Activated T-helper 1 cell treated with anti-CD3 and anti-CD28 coated beads, Interleukin-12 subunit alpha, Interleukin-12 subunit beta, Interleukin-2, Interleukin-4 antibody, amounts not matched to agents 30 ng/mL and 10 ng/mL and 1 ng/mL, durations not matched to agents 14 hours and 24 hours and 36 hours (primary cell): ENCODE measurements around the gene TMED1. TPM values are rescaled to one million over a fixed set of nuclear protein-coding genes. Genes with fewer than 3 reads are reported as not detected.

Source experiments
- DNase-seq: peaks from one replicate; pipeline ENCODE4 v3.0.0; 2021; ENCODE audit warnings: low spot score
- H3K27ac Mint-ChIP-seq: one replicate; pipeline ENCODE4 v1.8.0; 2021; ENCODE audit warnings: mild to moderate bottlenecking, mixed read lengths
- H3K27me3 Mint-ChIP-seq: one replicate; pipeline ENCODE4 v1.8.0; 2022; ENCODE audit warnings: mild to moderate bottlenecking, moderate library complexity, mixed read lengths; ENCODE audit not compliant: insufficient read depth
- H3K36me3 Mint-ChIP-seq: one replicate; pipeline ENCODE4 v1.8.0; 2021; ENCODE audit warnings: low read depth, mixed read lengths
- H3K4me1 Mint-ChIP-seq: one replicate; pipeline ENCODE4 v1.8.0; 2021; ENCODE audit warnings: low read depth, mixed read lengths
- H3K4me3 Mint-ChIP-seq: one replicate; pipeline ENCODE4 v1.8.0; 2021; ENCODE audit warnings: mild to moderate bottlenecking, moderate library complexity, mixed read lengths
- H3K9me3 Mint-ChIP-seq: one replicate; pipeline ENCODE4 v1.8.0; 2021; ENCODE audit warnings: mixed read lengths
- intact Hi-C: fragments of 100-400 bp; cut with micrococcal nuclease; formaldehyde crosslinking; loops from one replicate; pipeline ENCODE4 v1.15.1; 2024
- total RNA-seq: library from RNA; stranded (reverse); gene quantifications from 2 replicates; pipeline ENCODE4 v1.2.3, GENCODE V29; 2022

TMED1 gene
- total RNA-seq, 1 donor from 2014 or later = 21.0 TPM

DNA sequence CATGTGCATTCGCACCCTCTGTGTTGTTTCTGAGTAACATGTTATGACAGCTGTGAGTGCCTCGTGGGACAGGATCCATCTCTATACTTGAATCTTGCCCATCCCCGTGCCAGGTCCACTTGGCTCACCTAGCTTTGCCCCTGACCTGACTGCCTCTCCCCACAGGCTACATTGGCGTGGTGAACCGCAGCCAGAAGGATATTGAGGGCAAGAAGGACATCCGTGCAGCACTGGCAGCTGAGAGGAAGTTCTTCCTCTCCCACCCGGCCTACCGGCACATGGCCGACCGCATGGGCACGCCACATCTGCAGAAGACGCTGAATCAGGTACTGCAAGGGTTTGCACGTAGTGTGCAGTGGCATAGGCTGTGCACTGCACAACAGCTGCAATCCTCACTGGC lies 53.2 kb downstream of the TMED1 start:
- H3K36me3 Mint-ChIP-seq = peaks cover 50% of the 10 kb centered on the region
- intact Hi-C loops = no loop called here

More for the DNA sequence above, 53.2 kb downstream of the TMED1 start:
- H3K9me3 Mint-ChIP-seq = no peaks in the 10 kb centered on the region
- no peaks in the 10 kb centered on the region for H3K27me3 Mint-ChIP-seq
- H3K4me1 Mint-ChIP-seq = peaks cover 13% of the 10 kb centered on the region
- H3K27ac Mint-ChIP-seq = no peak overlapping the region
- no peak overlapping the region for H3K4me3 Mint-ChIP-seq
- no peak for DNase-seq

Other genes with a start within 250 kb of the TMED1 start
- not detected in 2 replicates for gene AP1M2, start 248.9 kb downstream of the TMED1 start, total RNA-seq
- gene SLC44A2, start 210.7 kb downstream of the TMED1 start, total RNA-seq = 92.9 and 94.4 TPM in 2 replicates
- 536 and 558 TPM in 2 replicates for gene ILF3, start 181.9 kb downstream of the TMED1 start, total RNA-seq
- gene QTRT1, start 134.8 kb downstream of the TMED1 start, total RNA-seq = 93.7 and 101 TPM in 2 replicates
- 236 and 240 TPM in 2 replicates for gene DNM2, start 118.1 kb downstream of the TMED1 start, total RNA-seq
- gene C19orf38, start 12.2 kb upstream of the TMED1 start, total RNA-seq = 4.0 and 5.6 TPM in 2 replicates
- 85.9 and 88.0 TPM in 2 replicates for gene CARM1, start 35.3 kb upstream of the TMED1 start, total RNA-seq
- gene YIPF2, start 92.4 kb upstream of the TMED1 start, total RNA-seq = 28.8 and 29.5 TPM in 2 replicates
- gene TIMM29, start 92.6 kb upstream of the TMED1 start, total RNA-seq = 22.6 and 22.7 TPM in 2 replicates
- gene SMARCA4, start 124.8 kb upstream of the TMED1 start, total RNA-seq = 177 and 178 TPM in 2 replicates